SK-N-SH (cell line): Measurements from ENCODE around the gene CFI.

Experiments
- CTCF ChIP-seq: fragments of 200-600 bp; sonication (generic); IDR thresholded peaks from 2 replicates; pipeline ENCODE4 v1.6.1; 2017; ENCODE audit warnings: antibody characterized with exemption, mild to moderate bottlenecking, moderate library complexity
- POLR2AphosphoS5 ChIP-seq: IDR thresholded peaks from 2 replicates; pipeline ENCODE4 v1.6.1; 2012; ENCODE audit warnings: low read depth, low read length
- RCOR1 ChIP-seq: fragments of 150-350 bp; IDR thresholded peaks from 2 replicates; pipeline ENCODE4 v1.6.1; 2017; ENCODE audit warnings: antibody characterized with exemption, low read length
- TCF12 ChIP-seq: IDR thresholded peaks from 2 replicates; pipeline ENCODE4 v1.4.0; 2012

DNA sequence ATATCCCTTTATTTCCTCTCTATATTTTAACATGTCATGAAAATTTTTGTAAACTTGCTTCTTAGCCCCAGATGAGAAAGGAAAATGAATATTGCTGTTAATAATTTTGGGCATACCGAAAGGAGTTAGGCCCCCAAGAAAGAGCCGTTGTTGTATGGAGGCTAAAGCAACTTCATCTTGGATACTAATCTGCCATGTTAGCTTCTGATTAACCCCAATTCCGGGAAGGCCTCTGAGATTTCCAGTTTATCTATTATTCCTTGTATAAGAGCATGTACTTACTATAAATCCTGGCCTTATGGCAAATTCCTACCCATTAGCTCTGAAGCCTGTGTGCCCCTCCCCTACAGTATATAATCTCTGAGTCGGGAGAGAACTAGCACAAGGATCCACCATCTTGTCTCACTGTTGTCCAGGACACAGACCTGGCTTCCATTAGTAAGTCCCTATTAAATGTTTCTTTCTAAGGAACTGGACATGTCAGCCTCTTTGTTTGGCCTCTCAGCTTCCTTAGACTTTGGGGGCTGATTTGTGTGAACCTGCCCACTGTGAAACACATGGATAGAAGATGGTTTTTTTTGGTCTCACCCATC, 51.1 kb downstream of the CFI start:
- TF ChIP-seq CTCF = no peak
- no peak for TF ChIP-seq POLR2AphosphoS5
- no peak for TF ChIP-seq RCOR1
- TF ChIP-seq TCF12 = no peak
